HG02678 (cell line): ENCODE measurements around the gene DENND2A.
"Not testable (repeated sequence)": the region's sequence is repeated elsewhere in the genome, so short reads cannot be mapped to it uniquely, and the experiment has no call there.

ENCODE experiments used
- ATAC-seq: cut with Tn5 transposase; IDR thresholded peaks from one replicate; pipeline ENCODE4 v1.9.1; 2021; ENCODE audit warnings: mild to moderate bottlenecking, moderate library complexity; ENCODE audit not compliant: unreplicated experiment

DENND2A gene

DNA sequence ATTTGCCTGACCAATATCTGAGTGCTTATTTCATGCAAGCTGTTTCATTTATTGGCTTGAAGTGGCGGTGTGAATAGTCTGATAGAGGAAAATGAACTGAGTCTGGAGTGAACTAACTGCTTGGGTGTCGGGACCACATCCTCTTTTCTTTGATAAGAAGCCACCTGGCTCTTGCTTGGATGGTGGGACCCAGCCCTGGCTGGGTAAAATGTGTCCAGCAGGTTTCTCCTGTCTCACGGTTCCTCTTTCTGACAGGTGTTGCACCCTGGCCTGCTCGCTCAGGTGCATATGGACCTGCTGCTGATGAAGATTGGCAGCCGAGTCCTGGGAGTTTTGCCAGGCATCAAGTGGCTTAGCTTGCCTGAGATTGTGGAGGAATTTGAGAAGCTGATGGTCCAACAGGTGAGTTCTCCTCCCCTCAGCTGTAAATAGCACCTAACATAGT is 33.8 kb upstream of the DENND2A start:
- ATAC-seq, result no peak

- ATAC-seq, result no peak
These were observed 33.2 kb upstream of the DENND2A start for GRCh38 chr7:140673774-140674155.

DNA sequence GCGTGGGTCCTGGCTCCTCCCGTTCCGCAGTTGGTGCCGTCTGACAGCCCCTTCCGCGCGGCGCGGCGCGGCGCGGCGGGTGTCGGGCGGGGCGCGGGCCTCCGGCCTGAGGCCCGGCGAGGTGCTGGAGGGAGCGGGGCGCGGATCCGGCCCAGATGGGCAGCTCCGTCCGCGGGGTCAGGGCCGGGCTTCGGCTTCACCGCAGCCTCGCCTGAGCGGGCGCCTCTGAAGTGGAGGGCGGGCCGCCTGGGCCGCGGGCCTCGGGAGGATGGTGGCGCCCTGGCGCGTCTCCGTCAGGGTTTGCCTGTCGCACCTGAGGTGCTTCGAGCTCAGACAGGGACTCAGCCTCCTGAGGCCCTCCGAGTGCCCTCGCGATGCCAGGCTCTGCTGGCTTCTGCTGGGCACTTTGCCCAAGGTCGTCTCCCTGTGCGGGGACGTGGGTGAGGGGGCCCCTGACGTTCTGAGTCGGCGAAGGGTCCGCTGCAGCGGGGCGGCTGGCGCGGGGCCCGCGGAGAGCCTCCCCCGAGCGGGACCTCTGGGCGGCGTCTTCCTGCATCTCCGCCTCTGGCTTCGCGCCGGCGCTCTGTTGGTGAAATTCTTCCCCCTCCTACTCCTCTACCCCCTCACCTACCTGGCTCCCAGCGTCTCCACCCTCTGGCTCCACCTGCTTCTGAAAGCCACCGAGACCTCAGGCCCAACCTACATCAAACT is 32.6 kb upstream of the DENND2A start:
- ATAC-seq, result peak; percentile 48

DNA sequence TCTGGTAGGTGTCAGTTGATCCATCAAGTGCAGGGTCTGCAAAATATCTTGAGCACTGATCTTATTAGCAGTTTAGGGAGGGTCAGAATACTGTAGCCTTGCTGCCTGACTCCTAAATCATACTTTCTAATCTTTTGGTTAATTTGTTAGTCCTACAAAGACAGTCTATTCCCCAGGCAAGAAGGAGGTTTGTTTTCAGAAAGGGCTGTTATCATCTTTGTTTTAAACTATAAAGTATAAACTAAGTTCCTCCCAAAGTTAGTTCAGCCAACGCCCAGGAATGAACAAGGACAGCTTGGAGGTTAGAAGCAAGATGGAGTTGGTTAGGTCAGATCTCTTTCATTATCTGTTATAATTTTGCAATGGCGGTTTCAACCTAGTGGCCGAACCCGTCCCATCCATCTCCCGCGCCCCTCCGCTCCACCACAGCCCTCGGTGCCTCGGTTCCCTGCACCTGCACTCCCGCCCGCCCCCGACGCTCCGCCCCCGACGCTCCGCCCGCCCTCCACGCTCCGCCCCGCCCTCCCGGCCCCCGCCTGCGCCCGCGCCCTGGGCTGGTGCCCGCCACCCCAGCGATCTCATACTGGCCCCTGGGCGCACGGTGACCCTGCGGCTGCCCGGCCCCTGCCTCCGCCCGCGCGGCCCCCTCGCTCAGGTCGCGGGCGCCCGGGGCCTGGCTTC is 31.9 kb upstream of the DENND2A start, which contains the start of gene ADCK2:
ADCK2 (plus strand) TSS at position 564 of the 681 bp plus-strand sequence. CDS start 386 bp downstream, outside the sequence.
- peak; percentile 63 for ATAC-seq

- no peak for ATAC-seq
These were observed 31.4 kb upstream of the DENND2A start for GRCh38 chr7:140671966-140672365.

- ATAC-seq, result no peak
These were observed 29.8 kb upstream of the DENND2A start for GRCh38 chr7:140670343-140670935.

GRCh38 chr7:140669862-140670261 is 29.2 kb upstream of the DENND2A start:
- not testable (repeated sequence) for ATAC-seq

- no peak for ATAC-seq
These were observed 28.7 kb upstream of the DENND2A start for GRCh38 chr7:140669352-140669751.

DNA sequence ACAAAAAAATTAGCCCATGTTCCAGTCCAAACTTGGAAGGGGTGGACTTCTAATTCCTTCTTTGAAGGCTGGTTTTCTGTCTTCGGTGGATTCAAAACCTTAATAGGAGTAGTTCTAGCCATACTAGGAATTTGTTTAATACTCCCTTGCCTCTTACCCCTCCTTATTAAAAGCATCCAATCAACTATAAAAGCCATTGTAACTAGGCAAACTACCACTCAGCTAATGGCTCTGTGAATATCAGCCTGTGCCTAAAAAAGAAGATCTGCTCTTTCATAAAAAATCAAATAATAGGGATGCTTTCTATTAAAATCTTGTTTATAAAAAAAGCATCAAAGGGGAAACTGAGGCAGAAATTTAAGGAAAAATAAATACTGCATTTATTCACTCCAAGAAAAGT is 28.0 kb upstream of the DENND2A start:
- ATAC-seq, result no peak

GRCh38 chr7:140667476-140667875 is 26.9 kb upstream of the DENND2A start:
- ATAC-seq, result no peak

DNA sequence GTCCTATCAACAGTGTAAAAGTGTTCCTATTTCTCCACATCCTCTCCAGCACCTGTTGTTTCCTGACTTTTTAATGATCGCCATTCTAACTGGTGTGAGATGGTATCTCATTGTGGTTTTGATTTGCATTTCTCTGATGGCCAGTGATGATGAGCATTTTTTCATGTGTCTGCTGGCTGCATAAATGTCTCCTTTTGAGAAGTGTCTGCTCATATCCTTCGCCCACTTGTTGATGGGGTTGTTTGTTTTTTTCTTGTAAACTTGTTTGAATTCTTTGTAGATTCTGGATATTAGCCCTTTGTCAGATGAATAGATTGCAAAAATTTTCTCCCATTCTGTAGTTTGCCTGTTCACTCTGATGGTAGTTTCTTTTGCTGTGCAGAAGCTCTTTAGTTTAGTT is 22.3 kb upstream of the DENND2A start:
- ATAC-seq, result not testable (repeated sequence)

DNA sequence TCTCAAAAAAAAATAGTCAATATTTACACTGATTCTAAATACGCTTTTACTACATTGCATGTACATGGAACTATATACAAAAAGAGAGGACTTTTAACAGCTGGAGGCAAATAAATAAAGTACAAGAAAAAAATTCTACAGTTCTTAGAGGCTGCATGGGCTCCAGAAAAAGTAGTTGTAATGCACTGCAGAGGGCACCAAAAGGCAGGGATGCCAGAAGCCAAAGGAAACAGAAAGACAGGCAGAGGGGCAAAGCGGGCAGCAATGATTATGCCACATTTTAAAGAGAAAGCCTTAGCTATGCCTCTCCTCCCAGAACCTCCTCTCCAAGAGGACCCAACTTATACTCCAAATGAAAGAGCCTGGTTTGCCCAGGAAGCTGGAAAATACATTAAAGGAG is 20.5 kb upstream of the DENND2A start:
- no peak for ATAC-seq

- ATAC-seq, result no peak
These were observed 19.2 kb upstream of the DENND2A start for GRCh38 chr7:140659856-140660255.

DNA sequence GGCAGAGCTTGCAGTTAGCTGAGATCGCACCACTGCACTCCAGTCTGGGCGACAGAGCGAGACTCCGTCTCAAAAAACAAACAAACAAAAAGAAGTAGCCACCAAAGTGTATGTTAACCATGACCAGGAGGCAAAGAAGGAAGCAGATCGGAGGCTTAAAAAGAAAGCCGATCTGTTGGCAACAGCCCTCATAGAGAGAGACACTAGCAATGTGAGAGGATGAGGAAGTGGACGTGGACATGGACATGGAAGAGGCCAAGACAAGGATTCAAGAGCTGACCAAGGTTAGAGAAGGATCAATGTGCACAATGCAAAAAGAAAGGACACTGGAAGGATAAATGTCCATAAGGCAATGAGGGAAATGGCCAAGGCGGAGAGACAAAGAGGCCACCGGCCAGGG is 17.3 kb upstream of the DENND2A start:
- no peak for ATAC-seq

DNA sequence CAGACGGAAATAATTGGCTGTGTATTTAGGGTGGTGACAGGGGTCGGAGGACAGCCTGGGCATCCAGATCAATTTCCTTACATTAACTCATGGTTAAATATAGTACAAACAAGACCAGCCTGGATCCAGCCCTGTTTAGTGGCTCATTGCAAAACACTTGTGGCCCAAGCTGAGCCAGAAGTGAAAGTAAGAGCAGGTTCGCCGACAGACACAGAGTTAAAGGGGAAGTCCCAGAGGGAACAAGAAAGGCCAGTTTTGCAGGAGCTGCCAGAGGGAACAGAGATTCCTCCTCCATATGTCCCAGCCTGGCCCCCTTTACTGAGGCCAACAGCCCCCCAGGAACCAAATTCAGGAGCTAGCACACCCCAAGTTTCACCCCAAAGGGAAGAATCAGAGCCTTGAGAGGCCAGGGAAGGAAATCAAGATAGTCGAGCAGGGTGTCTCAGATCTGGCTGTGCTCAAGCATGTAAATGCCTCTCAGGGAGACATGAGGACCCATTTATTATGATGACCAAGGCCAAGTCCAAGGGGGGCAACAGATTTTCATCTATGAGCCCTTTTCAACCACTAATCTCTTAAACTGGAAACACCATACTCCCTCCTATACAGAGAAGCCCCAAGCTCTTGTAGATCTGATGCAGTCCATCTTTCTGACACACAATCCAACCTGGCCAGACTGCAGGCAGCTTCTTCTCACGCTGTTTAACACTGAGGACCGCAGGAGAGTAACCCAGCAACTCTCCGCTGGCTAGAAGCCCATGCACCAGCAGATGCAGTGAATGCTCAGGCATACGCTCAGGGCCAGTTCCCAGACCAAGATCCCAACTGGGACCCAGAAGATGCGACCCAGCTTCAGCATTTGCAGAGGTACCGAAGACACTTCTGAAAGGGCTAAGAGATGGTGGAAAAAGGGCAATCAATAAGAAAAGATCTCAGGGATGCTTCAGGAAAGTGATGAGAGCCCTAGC is 16.2 kb upstream of the DENND2A start:
- peak; percentile 91 for ATAC-seq

DNA sequence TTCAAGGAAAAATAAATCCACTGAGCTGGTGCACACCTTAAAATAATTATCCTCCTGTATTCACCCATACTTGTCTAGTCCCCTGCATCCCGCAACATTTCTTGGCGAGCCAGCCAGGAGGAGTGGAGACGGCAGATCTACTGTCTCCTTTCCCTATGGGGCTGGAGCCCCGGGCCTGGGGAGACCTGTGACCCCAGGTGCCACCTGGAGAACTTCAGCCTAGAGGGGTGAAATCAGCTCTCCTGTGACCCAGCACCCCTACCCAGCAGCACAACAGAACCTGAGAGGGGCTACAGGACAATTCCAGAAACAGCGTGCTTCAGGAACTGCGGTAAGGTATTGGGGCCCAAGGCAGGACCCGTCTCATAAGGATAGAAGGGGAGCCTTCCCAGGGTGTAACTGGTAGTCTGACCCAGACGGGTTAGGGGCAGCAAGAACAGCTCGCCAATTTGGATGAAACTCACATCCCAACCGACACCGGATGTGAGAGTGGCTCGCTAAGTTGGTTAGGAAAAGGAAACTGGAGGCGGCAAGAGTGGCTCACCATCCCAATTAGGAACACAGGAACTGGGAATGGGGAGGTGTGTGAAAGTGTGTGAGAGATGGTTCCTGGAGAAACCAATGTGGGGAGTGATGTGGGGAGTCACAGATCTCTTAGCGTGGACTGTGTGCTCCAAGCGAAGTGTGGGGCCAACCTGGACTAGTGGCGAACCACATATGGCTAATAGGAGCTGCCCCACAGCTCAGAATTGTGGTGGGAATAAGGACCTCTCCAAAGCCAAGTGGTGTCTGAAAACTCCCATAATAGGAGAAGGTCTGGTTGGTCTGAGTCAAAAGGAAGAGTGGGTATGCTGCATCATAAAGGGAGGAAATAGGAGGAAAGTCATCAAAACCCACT is 15.1 kb upstream of the DENND2A start:
- no peak for ATAC-seq

GRCh38 chr7:140654661-140655060 is 14.0 kb upstream of the DENND2A start:
- ATAC-seq, result no peak

GRCh38 chr7:140654109-140654387 is 13.4 kb upstream of the DENND2A start:
- no peak for ATAC-seq

GRCh38 chr7:140653319-140654108 is 12.9 kb upstream of the DENND2A start:
- ATAC-seq, result no peak
